ENCODE results near the gene CD22. TPM values are rescaled to one million over a fixed set of nuclear protein-coding genes. Genes with fewer than 3 reads are reported as not detected.

CD22 gene
- total and polyA plus RNA-seq, 2 of the 8 experiments (the other 6 are each of a cell fraction or from before 2014, with no cell fraction given): 0.06 to 0.60 TPM

DNA sequence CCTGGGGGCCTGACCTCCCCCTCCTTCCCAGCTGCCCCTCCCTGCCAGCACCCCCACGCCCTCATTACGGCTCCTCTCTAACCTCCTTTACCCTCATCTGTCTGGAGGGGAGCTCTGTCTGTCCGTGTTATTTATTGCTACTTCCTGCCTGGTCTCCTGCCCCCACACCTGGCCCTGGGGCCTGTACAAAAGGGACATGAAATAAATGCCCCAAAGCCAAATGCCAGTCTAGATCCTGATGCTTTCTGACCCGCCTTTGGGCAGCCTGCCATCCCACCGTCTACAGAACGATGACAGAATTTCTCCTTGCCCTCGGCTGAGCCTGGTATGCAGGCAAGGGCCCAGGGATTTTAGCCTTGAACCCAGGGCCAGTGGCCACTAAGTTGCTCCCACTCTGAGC is 15.4 kb upstream of the CD22 start:
- H3K79me2 ChIP-seq (ENCODE audit: control insufficient read depth in 1 of 2, insufficient read depth in 2 of 2, low read length in 2 of 2): no peaks in the 10 kb centered on the region
- CTCF ChIA-PET (ENCODE audit: partially characterized antibody): interaction anchor here (0.7 to 4.1 kb wide), 3 partner anchors 14 to 39 kb away, joined by 3 to 20 read pairs (median 4); partner anchors contain the start of gene CD22
- no peak overlapping the region for H4K91ac ChIP-seq (replicated peaks; ENCODE audit: insufficient read length, low read length)
- H2BK15ac ChIP-seq (ENCODE audit: low read length): no peak overlapping the region
- H2AK5ac ChIP-seq (ENCODE audit: low read depth, low read length): no peak overlapping the region
- H4K5ac ChIP-seq (ENCODE audit: insufficient read length, low read depth, low read length): no peak overlapping the region
- no peaks in the 10 kb centered on the region for H3K4me1 ChIP-seq (replicated peaks in 1 of 4; ENCODE audit: control insufficient read depth in 3 of 4, insufficient read depth in 4 of 4, low read length in 3 of 4)
- no peak overlapping the region for H3K4ac ChIP-seq (replicated peaks; ENCODE audit: insufficient read length, low read depth, low read length)
- H3K9ac ChIP-seq (replicated peaks in 1 of 4; ENCODE audit: extremely low read depth in 1 of 4, low read depth in 3 of 4, low read length in 3 of 4): no peak overlapping the region
- H2BK20ac ChIP-seq (ENCODE audit: low read length): no peak overlapping the region
- no peak overlapping the region for H2BK12ac ChIP-seq (ENCODE audit: low read depth, low read length)
- DNase-seq (ENCODE audit: low read depth in 1 of 2, low spot score in 2 of 2): no peak
- no peaks in the 10 kb centered on the region for H3K27me3 ChIP-seq (replicated peaks in 1 of 4; ENCODE audit: control insufficient read depth in 3 of 4, extremely low read depth in 1 of 4, insufficient read depth in 3 of 4, low read length in 3 of 4)
- 84% methylated on average over 7 of the region's 7 CpGs; no CpG with 5 or more reads in 1 of the 2 experiments for WGBS, 2 experiments (ENCODE audit: extremely low coverage in 1 of 2, insufficient coverage in 1 of 2, insufficient read length in 1 of 2, insufficient replicate concordance in 2 of 2, low coverage in 1 of 2, low lambda C conversion rate in 2 of 2, missing lambda C conversion rate in 1 of 2)
- H3K9me3 ChIP-seq (ENCODE audit: insufficient read depth in 2 of 2, low read depth in 1 of 2, low read length in 1 of 2): no peaks in the 10 kb centered on the region
- H3K36me3 ChIP-seq (ENCODE audit: control insufficient read depth in 2 of 4, insufficient read depth in 4 of 4, low read length in 3 of 4): no peaks in the 10 kb centered on the region
- H2BK5ac ChIP-seq (ENCODE audit: low read depth, low read length): no peak overlapping the region
- H3K27ac ChIP-seq (ENCODE audit: low read depth, low read length): no peak overlapping the region
- H3K56ac ChIP-seq (replicated peaks; ENCODE audit: insufficient read length, low read depth, low read length): no peak overlapping the region
- no peak for FAIRE-seq
- H2AFZ ChIP-seq (ENCODE audit: low read length): no peak overlapping the region
- no peak overlapping the region for H2BK120ac ChIP-seq (replicated peaks; ENCODE audit: low read depth, low read length)
- no peak overlapping the region for H3K14ac ChIP-seq (ENCODE audit: insufficient read length)
- H3K18ac ChIP-seq (ENCODE audit: extremely low read depth, low read length): no peak overlapping the region
- POLR2A ChIA-PET (ENCODE audit: partially characterized antibody): no interaction called here
- H3K23me2 ChIP-seq (ENCODE audit: low read depth, low read length): no peaks in the 10 kb centered on the region
- H4K8ac ChIP-seq (ENCODE audit: extremely low read depth, insufficient read depth, low read length): no peak overlapping the region
- no peak overlapping the region for H3K23ac ChIP-seq (ENCODE audit: insufficient read length)
- no peak overlapping the region for H3K4me2 ChIP-seq (ENCODE audit: insufficient read depth in 1 of 2, low read depth in 2 of 2, low read length in 2 of 2)
- H3K4me3 ChIP-seq (ENCODE audit: extremely low read depth in 1 of 4, insufficient read depth in 2 of 4, low read depth in 3 of 4, low read length in 4 of 4): no peak overlapping the region
- H3K79me1 ChIP-seq (ENCODE audit: low read depth, low read length): no peaks in the 10 kb centered on the region
- no peaks in the 10 kb centered on the region for H4K20me1 ChIP-seq (replicated peaks in 1 of 2; ENCODE audit: control insufficient read depth in 1 of 2, insufficient read depth in 2 of 2, low read length in 2 of 2)
- TF ChIP-seq, protein P1, sequence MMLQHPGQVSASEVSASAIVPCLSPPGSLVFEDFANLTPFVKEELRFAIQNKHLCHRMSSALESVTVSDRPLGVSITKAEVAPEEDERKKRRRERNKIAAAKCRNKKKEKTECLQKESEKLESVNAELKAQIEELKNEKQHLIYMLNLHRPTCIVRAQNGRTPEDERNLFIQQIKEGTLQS (IDR thresholded peaks at IDR 0.05; ENCODE audit: insufficient read depth, low read depth, low read length): no peak
- TF ChIP-seq CEBPB (IDR thresholded peaks at IDR 0.05; ENCODE audit: low read depth, low read length) (no peak), TCF12 (IDR thresholded peaks at IDR 0.05; ENCODE audit: low read depth, low read length) (no peak), EGR1 (IDR thresholded peaks at IDR 0.05; ENCODE audit: borderline replicate concordance, low read depth, low read length) (no peak)

Measured in H1 (cell line).